GM19452 (cell line): ENCODE measurements around the gene FBXW7.
A peak's percentile ranks its signal among the peaks of the same experiment; 100 is the strongest.

Experiments used
- ATAC-seq: cut with Tn5 transposase; IDR thresholded peaks from one replicate; pipeline ENCODE4 v1.9.1; 2021; ENCODE audit not compliant: unreplicated experiment

FBXW7 gene

GRCh38 chr4:152535903-152536544, at the start of gene FBXW7:
FBXW7 (minus strand) TSS chr4:152536092; CDS start chr4:152411803, 124,289 bp downstream.
- peak; percentile 87 for ATAC-seq

GRCh38 chr4:152585023-152585441, 49.1 kb upstream of the FBXW7 start:
- ATAC-seq = no peak

GRCh38 chr4:152581536-152582160, 45.8 kb upstream of the FBXW7 start:
- no peak for ATAC-seq

GRCh38 chr4:152579916-152580315, 44.0 kb upstream of the FBXW7 start:
- ATAC-seq = no peak

DNA sequence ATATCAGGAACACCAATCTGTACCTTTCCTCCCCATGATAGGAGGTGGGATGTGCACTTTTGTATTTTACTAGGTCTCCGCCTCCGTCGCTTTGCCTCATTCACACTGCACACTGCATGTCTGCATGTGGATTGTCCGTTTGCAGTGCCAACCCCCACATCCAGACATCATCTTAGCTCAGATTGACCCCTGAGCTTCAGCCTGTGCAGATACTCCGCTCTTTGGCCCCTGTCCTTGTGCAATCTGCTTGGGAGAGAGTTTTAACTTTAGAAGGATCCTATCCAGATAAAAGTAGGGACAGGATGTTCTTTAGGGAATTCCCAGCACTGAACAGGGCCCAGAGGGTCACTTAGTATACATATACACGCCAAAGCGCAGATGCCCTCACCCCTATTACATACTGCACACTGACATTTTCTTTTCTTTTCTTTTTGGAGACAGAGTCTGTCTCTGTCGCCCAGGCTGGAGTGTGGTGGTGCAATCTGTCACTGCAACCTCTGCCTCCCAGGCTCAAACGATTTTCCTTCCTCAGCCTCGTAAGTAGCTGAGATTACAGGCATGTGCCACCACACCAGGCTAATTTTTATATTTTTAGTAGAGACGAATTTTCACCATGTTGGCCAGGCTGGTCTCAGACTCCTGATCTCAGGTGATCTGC, 43.3 kb upstream of the FBXW7 start:
- no peak for ATAC-seq

- no peak for ATAC-seq
Observed at GRCh38 chr4:152578670-152579069, 42.8 kb upstream of the FBXW7 start.

GRCh38 chr4:152577708-152578396, 42.0 kb upstream of the FBXW7 start:
- no peak for ATAC-seq

- no peak for ATAC-seq
Observed at GRCh38 chr4:152575533-152575932, 39.6 kb upstream of the FBXW7 start.

DNA sequence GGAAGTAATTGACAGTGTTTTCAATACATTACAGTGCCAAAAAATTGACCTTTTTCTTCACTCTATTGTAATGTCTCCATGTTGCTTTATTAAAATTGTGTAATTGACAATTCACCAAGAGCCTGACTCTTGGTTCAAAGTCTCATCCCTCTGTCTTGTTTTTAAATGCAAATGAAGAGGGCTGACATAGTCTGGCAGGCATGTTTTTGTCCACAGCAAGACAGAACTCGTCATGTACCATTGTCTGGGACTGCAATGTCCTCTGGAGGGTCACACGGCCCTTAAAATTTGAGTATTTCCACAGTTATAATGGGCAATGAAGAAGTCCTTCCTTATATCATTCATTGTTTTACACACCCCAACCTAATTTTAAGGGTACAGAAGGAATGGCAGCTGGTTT, 38.0 kb upstream of the FBXW7 start:
- no peak for ATAC-seq

GRCh38 chr4:152572417-152573086, 36.7 kb upstream of the FBXW7 start:
- ATAC-seq = no peak

DNA sequence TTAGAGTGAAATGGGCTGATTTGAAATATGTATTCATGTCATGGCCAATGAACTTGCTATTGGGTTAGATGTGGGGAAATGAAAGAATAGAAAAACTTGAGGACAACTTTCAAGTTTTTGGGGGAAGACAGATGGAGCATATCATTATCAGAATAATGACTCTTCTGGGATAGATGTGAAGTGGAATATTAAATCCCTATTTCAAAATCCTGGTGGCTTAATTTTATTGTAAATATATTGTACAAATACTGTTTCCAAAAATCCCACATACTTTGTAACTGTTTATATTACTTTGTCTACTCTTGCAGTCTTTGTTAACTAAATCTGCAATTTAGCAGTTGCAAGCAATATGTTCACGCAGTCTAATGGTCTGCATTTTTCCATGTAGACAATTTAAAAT, 35.9 kb upstream of the FBXW7 start:
- no peak for ATAC-seq

- no peak for ATAC-seq
Observed at GRCh38 chr4:152571296-152571695, 35.4 kb upstream of the FBXW7 start.

GRCh38 chr4:152565333-152565732, 29.4 kb upstream of the FBXW7 start:
- no peak for ATAC-seq

GRCh38 chr4:152564336-152564735, 28.4 kb upstream of the FBXW7 start:
- ATAC-seq = no peak

DNA sequence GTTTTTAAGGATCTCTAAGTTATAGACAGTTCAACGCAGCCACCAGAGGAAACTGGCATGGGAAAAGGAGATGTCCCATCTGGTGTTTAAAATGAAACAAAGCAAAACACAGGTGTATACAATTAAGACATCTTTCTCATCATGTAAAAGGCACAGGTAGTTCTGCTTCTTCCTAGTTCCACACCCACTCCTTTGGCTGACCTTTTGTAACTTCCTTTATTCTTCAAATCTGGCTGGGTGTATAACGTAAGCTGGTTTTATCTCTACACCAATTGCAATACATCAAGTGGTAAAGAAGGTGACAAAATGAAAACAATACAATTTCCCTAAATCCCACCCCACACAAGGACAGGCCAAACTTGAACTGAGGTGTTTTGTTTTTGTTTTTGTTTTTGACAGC, 27.3 kb upstream of the FBXW7 start:
- ATAC-seq = no peak

DNA sequence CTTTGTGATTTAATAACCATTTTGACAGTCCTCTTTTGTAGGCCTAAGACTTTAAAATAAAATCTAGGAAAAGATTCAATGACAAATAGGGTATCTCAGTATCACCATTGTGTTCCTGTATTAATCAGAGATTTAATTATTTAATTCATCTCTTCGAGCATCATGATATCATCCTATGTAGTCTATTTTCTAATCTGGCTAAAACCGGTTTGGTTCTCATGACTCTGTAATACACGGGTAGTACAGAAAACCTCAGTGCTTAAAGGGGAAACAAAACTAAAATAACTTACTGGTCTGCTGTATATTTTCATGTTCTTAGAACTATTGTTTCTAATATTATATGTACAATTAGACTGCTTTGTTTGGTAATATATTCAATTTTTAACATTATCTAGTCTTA, 23.7 kb upstream of the FBXW7 start:
- ATAC-seq = no peak

DNA sequence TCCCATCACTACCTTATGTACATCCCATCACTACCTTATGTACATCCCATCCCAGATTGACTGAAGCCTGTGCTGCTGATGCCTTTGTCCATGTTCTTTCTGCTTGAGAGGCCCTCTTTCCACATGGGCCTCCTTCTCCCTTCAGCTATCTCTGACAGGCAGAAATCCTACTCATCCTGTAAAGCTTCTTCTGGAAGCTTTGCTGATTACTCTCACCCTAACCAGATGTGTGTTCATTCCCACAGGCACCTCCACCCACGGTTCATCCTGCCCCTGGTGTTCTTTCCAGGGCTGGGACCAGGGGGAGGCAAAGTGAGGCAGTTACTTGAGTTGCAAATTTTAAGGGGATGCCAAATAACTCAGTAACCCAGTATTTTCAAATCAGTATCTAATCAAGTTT, 22.5 kb upstream of the FBXW7 start:
- ATAC-seq = no peak

- no peak for ATAC-seq
Observed at GRCh38 chr4:152556834-152557233, 20.9 kb upstream of the FBXW7 start.

DNA sequence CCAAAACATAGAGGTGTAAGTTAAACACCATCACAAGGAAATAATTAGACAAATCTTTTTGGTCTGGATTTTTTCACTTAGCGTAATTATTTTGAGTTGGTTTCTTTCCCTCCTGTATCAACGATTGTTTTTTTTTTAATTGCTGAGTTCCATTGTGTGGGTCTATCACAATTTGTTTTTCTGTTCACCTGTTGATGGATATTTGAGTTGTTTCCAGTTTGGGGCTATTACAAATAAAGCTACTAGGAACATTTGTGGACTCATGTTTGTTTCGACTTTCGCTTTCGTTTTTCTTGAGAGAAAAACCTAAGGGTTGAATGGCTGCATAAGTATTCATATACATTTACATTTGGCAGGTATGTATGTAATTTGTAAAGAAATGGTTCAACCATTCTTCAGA, 20.4 kb upstream of the FBXW7 start:
- no peak for ATAC-seq

DNA sequence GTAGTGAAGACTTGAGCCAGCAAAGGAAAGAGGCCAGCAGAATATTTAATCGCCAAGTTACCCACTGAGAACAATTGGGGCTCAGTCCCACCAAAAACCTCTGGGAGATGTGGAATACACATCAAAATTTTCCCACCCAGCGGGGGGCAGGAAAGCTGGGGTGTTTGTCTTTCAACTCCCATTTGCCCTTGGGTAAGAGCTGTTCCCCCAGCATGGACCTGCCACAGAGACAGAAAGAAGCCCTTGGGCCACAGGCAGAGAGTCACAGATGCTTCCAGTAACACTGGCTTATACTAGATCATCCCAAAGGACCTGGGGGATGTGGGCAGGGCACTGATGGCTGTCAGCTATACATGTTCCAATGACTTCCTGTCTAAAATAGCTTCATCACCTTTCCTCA, 18.9 kb upstream of the FBXW7 start:
- no peak for ATAC-seq

- peak; percentile 42 for ATAC-seq
Observed at GRCh38 chr4:152550687-152551086, 14.8 kb upstream of the FBXW7 start.
